ENCODE measurements around the gene ARHGEF4.

- TF ChIP-seq CTCF (IDR thresholded peaks at IDR 0.05; ENCODE audit: extremely low read depth in 1 of 2, insufficient read depth in 1 of 2, low read depth in 1 of 2, low read length in 2 of 2) (no peak), EZH2 (IDR thresholded peaks at IDR 0.05; ENCODE audit: borderline replicate concordance, low read depth, low read length, severe bottlenecking) (no peak), POLR2AphosphoS5 (IDR thresholded peaks at IDR 0.05; ENCODE audit: insufficient read depth, low read depth, low read length) (no peak), POLR2A (IDR thresholded peaks at IDR 0.05; ENCODE audit: low read depth, low read length) (no peak), MAX (IDR thresholded peaks at IDR 0.05; ENCODE audit: insufficient read depth, insufficient read length) (no peak), MYC (IDR thresholded peaks at IDR 0.05; ENCODE audit: low read depth, low read length) (no peak)
Observed at GRCh38 chr2:130787841-130788240, 48.9 kb upstream of the ARHGEF4 start.

Measured in endothelial cell of umbilical vein (primary cell).